Brain pericyte (primary cell): ENCODE measurements around the gene LRPPRC.
"Not testable (repeated sequence)": the region's sequence is repeated elsewhere in the genome, so short reads cannot be mapped to it uniquely, and the experiment has no call there.

Source experiments
- DNase-seq: peaks from one replicate; pipeline ENCODE4 v3.0.0-alpha.2; 2012; ENCODE audit warnings: low read depth, low spot score

The LRPPRC gene

DNA sequence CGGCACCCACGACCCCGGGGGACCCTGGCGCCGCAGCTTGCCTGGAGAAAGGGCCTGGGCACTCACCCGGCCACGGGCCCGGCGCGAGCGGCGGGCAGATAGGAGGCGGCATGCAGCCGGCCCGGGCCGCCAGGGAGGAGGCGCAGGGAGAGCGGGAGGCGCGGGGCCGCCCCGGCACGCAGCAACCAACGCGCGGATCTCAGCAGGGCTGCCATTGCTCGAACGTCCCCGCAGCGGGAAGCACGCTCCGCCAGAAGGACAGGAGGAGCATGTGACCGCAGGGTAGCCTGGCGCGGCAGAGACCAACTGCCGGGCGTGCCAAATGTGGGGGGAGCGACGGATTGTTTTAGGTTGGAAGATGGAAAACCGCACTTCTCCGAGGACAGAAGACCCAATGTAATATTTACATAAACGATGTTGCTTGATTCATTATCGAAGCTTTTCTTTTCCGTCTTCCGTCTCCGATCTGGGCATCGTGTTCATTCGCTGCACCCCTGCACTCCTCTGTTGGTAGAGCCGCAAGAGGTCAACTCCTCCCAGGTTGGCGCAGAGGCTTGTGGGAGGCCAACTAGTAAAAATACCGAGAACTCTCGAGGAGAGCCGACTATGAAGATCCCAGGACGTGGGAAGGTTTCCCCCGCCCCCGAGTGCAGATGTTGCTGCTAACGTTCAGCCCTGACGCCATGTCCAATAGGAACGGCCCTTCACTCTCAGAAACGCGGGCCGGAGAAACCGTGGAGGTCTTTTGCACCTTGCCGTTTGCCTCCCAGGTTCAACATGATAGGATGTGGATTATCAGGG, at the start of gene LRPPRC:
LRPPRC (minus strand) TSS at position 257 of the 801 bp plus-strand sequence; CDS start at position 215, 42 bp downstream.
- DNase-seq: peak; percentile 87

DNA sequence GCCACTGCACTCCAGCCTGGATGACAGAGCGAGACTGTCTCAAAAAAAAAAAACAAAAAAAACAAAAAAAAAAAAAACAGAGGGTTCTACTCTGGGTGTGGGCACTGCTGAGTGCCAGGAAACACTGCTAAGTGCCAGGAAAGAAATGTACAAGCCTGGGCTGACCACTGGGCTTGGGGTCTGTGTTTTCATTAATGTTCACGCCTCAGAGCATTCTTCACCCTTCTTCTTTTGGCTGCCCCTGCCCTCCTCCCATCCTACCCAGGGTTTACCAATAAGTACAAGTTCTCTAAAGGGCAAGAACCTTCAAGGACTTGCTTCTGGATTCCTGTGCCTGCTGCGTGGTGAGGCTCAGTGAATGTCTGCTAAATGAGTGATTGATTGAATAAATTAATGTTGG, 49.3 kb upstream of the LRPPRC start:
- no peak for DNase-seq

DNA sequence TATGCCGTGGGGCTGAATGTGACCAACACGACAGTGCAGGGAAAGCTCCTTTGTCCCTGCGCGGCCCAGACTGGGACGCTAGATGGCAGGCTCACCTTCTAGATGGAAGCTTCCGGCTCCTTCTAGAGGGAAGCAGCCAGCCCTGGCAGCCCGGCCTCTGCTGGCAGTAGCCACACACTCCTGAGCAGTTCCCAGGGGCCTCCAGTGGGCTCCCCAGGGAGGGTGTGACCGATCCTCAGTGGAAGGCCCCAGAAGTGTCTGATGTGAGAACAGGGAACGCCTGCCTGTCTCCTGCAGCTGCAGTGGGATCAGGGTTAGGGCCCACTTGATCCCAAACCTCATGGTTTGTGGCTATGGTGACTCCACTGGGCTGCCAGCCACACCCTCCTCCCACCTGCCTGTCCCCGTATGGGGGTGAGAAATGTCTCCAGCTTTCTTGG, 48.5 kb upstream of the LRPPRC start:
- DNase-seq: peak; percentile 12

DNA sequence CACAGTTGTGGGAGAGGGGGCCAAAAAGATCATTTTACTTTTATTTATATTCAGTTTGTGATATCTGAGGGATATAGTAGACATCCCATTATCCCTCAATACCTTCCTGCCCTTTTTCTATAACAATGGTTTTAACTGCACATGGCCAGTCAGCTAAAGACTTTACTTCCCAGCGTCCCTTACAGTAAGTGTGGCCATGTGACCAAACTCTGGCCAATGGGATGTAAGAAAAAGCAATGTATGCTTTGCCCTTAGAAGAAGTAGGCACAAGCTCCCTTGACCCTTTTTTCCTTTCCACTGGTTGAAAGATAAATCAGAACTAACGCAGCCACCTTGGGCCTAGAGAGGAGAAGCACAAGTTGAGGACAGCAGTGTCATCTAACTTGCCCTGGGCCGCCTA, 44.6 kb upstream of the LRPPRC start:
- DNase-seq: no peak

DNA sequence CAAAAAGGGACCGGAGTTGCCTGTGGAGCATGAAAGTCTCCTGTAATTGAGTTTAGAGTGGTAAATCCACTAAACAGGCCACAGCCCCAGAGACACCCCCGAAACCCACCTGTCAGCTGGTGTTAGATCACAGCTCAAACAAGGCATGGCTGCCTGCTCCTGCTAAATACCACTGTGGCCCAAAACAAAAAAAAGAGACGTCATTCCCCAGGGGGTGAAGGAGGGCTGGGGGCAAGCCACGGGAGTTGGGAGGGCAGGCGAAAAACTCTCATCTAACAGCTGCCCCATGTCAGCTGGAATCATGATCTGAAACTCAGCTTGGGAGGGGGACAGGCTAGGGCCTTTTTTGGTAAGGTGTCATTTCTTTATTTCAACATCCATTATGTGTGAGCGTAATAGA, 42.5 kb upstream of the LRPPRC start:
- no peak for DNase-seq

DNA sequence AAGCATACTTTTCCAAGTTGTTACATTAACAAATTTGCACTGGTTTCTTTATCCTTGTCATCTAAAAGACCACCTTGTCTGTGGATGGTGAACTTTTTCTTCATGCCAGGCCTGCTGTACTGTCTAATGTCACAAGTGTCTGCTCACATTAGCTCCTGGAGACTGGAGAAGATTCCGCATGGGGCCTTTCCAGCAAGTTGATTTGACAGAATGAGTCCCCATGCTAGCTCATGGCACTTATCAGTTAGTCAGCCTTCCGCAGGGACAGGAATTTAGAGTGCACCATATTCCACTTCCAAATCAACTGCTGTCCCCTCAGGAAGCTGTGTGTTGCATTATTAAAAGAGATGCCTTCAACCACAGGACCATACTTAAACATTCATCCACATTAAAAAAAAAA, 41.4 kb upstream of the LRPPRC start:
- DNase-seq: no peak

DNA sequence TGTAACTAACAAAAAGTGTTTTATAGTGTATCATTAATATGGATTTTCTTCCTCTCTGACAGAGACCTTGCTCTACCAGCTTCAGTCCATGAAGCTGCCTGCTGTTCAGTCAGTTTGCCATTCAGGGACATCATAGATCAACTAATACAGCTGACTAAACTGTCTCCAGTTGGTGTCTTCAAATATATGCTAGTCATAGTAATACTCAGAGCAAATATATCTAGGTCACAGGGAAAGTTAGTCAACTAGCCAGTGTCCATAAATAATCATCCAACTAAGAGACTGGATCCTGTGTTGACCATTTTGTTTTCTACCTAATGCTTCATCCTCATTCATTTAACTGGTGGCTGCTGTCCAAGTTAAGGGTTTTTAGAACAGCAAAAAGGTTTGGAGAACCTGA, 38.2 kb upstream of the LRPPRC start:
- DNase-seq: no peak

DNA sequence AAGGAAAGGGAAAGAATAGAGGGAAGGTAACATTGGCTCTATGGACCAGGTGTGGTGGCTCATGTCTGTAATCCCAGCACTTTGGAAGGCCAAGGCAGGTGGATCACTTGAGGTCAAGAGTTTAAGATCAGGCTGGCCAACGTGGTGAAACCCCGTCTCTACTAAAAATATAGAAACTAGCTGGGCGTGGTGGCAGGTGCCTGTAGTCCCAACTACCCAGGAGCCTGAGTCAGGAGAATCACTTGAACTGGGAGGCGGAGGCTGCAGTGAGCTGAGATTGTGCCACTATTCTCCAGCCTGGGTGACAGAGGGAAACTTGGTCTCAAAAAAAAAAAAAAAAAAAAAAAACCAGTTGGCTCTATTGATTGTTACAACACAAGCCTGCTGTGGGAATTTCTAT, 31.3 kb upstream of the LRPPRC start:
- not testable (repeated sequence) for DNase-seq

DNA sequence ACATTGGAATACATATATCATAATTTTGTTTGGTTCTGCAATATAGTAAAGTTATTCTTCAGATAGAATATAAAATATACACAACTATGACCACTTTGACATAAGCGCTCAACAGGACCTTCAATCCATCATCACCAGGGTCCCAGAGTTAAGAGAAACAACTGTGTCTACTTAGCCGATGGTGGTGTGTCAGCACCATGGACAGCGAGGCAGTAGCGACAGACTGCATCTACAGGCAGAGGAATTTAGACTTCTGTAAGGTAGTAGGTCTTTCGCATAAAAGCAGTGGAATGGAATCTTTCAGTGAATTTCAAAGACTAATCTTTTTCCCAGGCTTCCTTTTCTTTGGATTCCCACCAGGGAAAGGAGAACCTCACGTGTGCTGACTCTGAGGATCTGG, 20.5 kb upstream of the LRPPRC start:
- no peak for DNase-seq

DNA sequence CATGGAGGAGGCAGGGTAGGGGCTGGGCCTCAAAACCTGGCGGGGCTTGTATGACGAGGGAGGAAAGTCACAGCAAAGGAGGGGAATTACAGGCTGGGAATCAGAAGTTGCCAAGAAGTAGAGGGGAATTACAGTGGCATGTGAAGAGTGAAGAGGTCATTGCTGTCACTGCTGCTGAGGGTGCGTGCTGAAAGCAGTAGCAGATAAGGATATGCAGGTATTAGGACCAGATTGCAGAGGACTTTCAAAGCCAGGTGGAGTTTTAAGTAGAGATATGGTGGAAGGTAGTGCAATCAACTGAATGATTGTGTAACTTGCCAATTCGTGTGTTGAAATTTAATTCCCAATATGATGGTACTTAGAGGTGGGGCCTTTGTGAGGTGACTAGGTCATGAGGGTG, 19.4 kb upstream of the LRPPRC start:
- DNase-seq: no peak

DNA sequence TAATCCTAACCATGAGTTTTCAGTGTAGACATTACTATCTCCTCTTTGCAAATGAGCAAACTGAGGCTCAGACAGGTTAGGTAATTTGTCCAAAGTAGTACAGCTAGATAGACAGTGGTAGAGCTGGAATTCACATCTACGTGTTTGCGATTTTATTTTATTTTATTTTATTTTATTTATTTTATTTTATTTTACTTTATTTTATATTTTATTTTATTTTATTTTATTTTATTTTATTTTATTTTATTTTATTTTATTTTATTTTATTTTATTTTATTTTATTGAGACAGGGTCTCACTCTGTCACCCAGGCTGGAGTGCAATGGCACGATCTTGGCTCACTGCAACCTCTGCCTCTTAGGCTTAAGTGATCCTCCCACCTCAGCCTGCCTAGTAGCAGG, 17.4 kb upstream of the LRPPRC start:
- DNase-seq: not testable (repeated sequence)

DNA sequence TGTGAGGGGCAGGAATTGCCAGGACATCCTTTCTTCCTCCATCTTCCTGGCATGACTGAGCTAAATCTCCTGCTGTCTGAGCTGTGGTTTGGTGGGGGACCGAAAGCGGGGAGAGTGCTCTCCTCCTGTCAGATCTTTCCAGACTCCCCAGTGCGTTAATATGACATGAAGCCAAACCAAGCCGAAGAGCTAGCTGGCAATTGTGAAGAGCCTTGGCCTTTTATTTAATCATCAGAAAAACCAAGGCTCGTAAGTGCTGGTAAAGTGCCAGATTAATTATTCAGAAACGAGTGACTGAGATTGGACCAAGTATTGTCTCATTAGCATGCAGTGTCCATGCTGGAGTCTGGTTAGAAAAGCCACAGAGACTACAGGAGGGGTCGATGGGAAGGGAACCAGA, 14.5 kb upstream of the LRPPRC start:
- no peak for DNase-seq

DNA sequence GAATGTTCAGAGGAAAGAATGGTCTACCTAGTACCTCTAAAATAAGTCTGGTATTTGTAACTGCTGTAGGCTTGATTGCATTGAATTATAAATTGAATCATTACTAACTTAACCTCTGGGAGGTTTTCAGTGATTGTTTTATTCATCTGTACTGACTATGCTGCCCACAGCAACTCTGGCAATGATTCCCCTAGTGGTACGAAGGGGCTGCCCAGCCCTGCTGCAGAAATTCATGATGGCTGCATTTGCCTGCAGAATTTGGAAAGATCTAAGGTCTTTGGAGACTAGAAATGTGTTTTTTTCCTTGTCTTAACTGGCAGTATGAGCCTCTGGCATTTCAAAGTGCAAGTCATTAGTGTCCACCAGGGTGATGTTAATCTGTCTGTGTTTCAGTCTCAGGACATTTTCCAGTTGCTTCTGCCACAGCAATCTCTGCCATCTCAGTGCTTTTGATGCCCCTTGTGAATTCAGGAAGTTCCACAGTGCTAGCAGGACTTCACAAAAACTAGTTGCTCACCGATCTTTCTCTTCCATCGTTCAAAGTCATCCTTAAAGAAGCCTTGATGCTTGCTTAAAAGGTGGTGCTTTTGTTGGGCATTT, 13.4 kb upstream of the LRPPRC start:
- DNase-seq: no peak

DNA sequence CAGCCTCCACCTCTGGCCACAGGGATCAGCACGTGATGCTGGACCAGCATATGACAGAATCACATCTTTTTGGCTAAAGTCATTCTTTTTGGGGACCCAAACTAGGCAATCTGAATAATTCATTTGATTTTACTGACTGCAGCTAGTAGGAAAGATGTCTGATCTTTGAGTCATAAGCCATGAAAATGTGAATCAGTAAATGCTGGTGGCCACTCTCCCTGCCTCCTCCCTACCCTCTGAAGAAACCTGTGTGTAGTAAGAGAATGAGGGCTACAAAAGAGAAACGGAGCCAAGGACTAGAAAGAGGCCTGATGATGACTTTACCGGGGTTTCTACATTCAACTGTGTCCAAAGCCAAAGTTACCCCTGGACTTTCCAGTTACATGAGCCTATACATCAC, 10.1 kb upstream of the LRPPRC start:
- DNase-seq: no peak

DNA sequence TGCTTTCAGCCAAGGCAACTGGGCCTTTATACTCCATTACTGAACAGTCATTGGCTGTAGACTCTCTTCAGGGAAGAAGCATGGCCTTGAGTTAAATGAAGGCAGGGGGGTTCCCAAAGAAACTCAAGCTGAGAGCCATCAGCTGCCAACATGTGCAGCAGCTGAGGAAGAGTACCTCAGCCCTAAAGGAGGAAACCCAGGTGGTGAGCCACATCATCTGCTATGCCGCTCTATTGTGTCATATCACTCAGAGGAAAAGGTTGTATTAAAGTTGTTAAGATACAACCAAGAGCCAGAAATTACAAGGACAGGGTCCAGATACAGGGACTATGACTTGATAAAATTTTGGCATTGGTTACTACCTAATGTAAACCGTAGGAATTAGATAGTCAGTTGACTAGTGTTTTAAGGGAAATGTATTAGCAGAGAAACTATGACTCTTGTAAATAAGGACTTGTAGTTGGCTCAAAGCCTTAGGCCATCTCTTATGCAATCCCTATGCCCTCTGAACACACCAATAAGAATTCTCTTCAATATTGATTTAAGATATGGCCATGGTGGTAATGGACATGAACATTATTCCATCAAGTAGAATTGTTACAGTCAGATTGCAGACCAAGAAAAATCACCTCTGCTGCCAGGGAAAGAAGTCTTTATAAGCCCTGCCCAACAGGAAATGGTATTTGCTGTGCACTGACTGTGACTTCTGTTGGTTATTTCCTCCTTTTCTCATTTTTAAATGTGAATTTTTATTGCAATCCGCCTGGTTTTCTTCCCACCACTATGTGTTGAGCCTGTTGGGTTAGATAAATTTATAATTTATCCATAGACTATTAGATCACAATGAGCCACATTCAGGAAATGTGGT, 9.2 kb upstream of the LRPPRC start:
- no peak for DNase-seq

DNA sequence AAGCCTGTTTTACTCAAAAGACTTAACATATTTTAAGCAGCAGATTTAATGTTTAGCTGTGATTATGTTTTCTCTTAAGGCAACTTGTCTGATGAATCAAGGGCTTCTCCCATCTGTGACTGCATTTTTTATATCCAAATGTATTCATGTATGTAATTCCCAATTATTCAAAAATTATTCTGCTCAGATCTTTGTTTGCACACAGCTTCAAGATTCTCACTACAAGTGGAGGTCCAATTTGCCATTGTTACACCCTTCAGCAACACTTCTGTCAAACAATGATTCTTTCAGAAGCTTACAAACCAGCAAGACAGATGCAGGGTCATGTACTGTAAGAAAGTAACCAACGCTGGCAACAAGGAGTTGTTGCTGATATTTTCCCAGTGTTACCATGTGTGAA, 5.9 kb upstream of the LRPPRC start:
- no peak for DNase-seq

DNA sequence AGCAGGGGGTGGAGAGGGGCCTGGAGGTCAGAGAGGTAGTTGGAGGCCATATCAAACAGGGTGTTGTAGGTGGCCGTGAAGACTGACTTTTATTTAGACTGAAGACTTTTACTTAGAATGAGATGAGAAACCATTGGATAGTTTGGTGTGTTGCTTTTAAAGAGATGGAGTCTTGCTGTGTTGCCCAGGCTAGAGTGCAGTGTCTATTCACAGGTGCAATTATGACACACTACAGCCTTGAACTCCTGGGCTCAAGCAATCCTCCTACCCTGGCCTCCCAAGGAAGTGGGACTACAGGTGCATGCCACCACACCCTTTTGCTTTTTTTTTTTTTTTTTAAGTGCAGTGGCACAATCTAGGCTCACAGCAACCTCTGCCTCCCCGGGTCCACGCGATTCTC, 2.5 kb upstream of the LRPPRC start:
- no peak for DNase-seq

DNA sequence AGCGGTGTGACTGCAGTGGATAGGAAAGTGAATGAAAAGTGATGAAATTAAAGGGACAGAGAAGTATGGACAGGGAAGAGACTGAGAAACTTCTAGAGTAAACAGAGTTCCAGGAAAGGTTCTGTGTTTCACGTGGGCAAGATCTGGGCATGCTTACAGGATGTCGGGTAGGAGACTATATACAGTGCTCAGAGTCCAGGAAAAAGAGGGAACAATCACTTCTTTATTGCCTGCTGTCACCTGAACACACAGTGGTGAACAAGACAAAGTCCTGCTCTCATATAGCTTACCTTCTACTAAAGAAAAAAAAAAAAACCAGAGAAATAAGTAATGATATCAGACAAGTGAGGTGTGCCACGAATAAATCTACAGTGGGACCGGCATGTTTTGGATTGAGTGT, 2.4 kb downstream of the LRPPRC start:
- DNase-seq: no peak

DNA sequence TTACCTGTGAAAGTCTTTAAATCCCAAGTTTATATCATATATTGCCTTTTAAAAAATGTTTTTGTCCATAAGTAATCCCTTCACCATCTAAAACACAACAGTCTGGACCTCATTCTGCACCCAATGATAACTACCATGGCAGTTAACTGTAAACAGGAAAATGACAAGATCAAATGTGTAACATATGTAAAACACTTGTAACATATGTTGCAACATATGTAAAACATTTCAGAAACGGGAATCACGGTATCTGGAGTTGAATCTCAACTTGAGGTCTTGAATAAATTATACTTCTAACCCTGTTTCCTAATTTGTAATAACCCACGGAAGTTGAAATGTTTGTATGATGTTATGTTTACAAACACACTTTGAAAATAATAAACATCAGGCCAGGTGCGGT, 6.2 kb downstream of the LRPPRC start:
- no peak for DNase-seq

DNA sequence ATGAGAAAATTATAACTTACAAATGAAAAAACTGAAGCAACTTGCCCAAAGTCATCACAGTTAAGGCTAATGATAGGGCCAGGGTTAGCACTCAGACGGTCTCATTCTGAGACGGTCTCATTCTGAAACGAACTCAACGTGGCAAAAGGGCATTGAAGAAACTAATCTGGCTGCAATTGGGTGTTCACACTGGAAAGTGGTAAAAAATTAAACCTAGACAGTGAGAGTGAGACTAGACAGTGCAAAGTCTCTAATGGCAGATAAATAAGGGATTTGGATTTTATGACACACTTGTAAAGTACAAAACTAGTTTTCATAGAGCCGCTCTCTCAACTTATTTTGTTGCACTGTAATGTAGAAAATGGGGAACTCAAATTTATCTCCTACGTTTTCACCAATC, 9.2 kb downstream of the LRPPRC start:
- no peak for DNase-seq

DNA sequence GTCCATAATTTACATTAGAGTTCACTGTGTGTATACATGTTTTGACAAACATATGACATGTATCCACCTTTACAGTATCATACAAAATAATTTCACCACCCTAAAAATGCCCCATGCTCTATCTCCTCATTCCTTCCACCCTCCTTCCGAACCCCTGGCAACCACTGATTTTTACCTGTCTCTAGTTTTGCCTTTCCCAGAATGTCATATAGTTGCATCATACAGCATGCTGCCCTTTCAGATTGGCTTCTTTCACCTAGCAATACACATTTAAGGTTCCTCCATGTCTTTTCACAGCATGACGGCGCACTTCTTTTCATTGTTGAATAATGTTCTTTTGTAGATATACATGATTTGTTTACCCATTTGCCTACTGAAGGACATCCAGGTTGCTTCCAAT, 10.4 kb downstream of the LRPPRC start:
- no peak for DNase-seq

DNA sequence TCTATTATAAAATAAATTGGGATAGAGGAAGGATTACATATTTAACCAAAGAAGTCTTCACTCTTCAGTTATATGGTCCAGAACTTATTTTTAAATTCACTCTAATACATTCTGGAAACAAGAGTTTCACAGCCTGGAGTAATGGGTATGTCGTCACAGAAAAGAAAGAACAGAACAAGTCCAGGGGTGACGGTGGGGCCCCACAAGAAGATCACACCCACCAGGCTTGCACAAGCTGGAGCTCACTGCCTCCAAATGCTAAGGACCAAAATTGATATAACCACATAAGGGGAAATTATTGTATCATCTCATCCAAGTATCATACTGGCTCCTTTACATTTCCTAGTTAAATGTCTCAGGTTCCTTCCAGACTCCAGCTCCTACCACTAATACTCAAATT, 11.3 kb downstream of the LRPPRC start:
- DNase-seq: no peak

DNA sequence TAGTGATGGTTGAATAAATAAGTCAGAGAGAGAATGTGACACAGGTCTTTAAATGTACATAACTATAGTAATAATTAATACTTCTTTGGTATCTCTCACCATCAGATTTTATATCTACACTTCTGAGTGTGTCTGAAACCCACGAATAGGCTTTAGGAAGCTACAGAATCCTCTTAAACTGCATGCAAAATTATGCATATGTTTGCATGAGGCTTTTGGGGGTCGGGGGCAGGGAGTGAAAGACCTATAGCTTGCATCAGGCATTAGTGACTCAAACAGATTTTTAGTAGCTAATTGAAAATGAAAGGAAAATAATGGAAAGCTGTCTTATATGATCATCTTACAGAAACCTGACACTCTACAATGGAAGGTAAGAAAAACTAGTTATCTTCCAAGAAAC, 14.9 kb downstream of the LRPPRC start:
- DNase-seq: no peak
